Liver (tissue), 3 donors: Measurements from ENCODE around the gene TRUB1.

Experiments
- CTCF ChIP-seq: fragments of 150-350 bp; IDR thresholded peaks from 2 replicates; pipeline ENCODE4 v1.5.1; 2017; ENCODE audit warnings: improper control_type of control experiment, low read depth, low read length; ENCODE audit not compliant: missing input control
- JUND ChIP-seq, 2 donors: IDR thresholded peaks; 2 replicates each; pipeline ENCODE4 v1.6.1; 2016; ENCODE audit warnings: antibody characterized with exemption in 2 of 2
- YY1 ChIP-seq: IDR thresholded peaks from 2 replicates; pipeline ENCODE4 v1.6.1; 2016; ENCODE audit warnings: antibody characterized with exemption, mild to moderate bottlenecking
- ZBTB33 ChIP-seq: IDR thresholded peaks from 2 replicates; pipeline ENCODE4 v1.6.1; 2016; ENCODE audit warnings: antibody characterized with exemption
- TF ChIP-seq, protein P1 (sequence below): IDR thresholded peaks from 2 replicates; pipeline ENCODE4 v1.6.1; 2016; ENCODE audit warnings: antibody characterized with exemption
- donor health status: healthy.
- donor health status: healthy.

DNA sequence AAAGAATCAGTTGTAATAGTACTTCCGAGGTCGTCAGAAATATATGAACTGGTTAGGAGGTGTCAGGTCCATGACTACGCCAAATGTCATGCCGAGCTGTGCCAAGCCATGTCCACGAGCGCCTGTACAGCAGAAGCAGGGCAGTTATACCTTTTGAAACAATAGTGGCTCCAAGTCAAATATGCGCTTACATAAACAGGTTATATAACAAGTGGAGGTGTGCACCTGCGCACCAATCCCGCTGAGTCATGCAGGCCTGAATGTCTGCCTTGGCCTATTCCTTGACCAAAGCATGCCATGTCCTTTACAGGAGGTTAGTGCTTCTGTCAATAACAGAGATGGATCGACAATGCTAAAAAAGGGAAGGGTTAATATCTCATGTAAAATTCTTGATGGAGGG is 21.3 kb upstream of the TRUB1 start:
- TF ChIP-seq, protein P1, sequence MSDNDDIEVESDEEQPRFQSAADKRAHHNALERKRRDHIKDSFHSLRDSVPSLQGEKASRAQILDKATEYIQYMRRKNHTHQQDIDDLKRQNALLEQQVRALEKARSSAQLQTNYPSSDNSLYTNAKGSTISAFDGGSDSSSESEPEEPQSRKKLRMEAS, result no peak
- no peak for TF ChIP-seq CTCF
- no peak for TF ChIP-seq JUND (IDR thresholded peaks at IDR 0.05)
- no peak for TF ChIP-seq YY1
- TF ChIP-seq ZBTB33, result no peak
